GM12864 (cell line): Measurements from ENCODE around the gene HOXB9.

Experiments
- DNase-seq: peaks from one replicate; pipeline ENCODE4 v3.0.0-alpha.2; 2011; ENCODE audit warnings: low read depth
- H3K4me3 ChIP-seq: 2 replicates; pipeline ENCODE4 v1.5.1; 2011; ENCODE audit warnings: mild to moderate bottlenecking, low read depth, low read length, control low read depth
- TF ChIP-seq, protein P1 (sequence below): IDR thresholded peaks from 2 replicates; pipeline ENCODE4 v1.5.1; 2011; ENCODE audit warnings: low read depth, mild to moderate bottlenecking, moderate library complexity, low read length, control low read depth, inconsistent platforms; ENCODE audit errors: missing control alignments

HOXB9 gene

DNA sequence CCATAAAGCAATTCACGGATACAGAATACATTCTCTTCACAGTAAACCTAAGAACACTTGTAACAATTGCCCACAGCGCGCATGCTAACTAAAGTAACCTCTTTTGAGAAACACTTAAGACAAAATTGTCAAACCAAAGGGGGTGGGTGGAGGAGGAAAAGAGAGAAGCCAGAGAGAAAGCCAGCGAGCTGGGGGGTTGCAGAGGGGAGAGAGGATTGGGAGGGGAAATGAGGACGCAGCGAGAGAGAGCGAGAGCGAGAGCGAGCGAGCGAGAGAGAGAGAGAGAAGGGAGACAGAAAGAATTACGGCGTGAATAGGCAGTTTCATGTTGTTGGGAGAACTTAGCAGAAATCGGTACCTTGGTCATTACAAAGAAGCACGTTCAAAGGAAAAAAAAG, 13.7 kb downstream of the HOXB9 start:
- TF ChIP-seq, protein P1, sequence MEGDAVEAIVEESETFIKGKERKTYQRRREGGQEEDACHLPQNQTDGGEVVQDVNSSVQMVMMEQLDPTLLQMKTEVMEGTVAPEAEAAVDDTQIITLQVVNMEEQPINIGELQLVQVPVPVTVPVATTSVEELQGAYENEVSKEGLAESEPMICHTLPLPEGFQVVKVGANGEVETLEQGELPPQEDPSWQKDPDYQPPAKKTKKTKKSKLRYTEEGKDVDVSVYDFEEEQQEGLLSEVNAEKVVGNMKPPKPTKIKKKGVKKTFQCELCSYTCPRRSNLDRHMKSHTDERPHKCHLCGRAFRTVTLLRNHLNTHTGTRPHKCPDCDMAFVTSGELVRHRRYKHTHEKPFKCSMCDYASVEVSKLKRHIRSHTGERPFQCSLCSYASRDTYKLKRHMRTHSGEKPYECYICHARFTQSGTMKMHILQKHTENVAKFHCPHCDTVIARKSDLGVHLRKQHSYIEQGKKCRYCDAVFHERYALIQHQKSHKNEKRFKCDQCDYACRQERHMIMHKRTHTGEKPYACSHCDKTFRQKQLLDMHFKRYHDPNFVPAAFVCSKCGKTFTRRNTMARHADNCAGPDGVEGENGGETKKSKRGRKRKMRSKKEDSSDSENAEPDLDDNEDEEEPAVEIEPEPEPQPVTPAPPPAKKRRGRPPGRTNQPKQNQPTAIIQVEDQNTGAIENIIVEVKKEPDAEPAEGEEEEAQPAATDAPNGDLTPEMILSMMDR: no peak
- H3K4me3 ChIP-seq: peak overlapping the region; percentile 34
- no peak for DNase-seq

DNA sequence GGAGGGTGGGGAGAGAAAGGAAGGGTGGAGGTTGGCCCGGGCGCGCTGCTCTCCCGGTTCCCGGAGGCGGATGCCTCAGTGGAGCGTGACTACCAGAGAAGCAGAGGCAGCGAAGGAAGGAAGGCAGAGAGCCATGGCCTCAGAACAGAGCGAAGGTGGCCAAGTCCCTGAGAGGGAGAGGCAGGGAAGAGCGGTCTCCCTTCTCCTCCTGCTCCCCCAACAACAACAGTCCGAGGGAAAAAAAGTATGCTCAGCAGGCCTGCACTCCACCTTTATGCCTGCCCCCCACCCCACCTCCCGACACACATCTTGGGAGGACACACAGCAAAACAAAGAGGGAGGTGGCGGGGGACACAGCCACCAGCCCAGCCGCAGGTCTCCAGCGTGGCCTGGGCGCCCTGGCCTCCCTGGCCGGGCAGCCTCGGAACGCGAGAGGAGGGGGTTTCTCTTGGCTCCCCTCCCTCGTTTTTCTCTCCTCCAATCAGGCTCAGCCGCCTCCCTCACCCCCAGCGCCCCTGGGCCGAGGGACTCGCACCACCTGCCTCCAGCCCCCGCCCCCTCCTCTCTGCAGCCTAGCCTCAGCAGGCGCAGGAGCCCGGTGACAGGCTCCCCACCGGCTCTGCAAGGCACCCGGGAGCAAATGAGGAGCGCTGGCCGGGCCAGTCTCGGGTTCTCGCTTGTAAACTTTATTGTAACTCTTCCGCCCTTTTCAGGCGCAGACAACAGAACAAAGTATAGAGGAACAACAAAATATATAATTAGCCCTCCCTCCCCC, 14.3 kb downstream of the HOXB9 start:
- H3K4me3 ChIP-seq: peak overlapping the region; percentile 60
- no peak for DNase-seq
- TF ChIP-seq, protein P1: no peak

DNA sequence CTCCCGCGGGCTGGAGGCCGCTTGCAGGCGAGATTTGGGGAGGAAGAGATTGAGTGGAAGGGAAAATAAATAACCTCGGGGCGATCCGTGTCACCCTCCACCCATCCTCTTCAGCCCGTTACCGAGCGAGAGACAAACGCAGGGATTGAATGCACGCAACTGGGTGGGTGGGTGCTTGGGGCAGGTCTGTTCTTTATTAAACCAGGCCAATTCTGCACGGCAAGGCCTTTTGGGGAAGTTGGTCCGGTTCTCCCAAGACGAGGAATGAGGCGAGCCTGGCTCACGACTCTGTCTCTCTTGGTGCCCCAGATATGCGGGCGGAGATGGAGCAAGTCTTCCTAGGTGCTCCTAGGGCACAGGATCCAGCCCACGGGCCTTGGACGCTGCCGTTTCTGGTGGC, 14.9 kb downstream of the HOXB9 start:
- DNase-seq: no peak
- H3K4me3 ChIP-seq: peak overlapping the region; percentile 60
- TF ChIP-seq, protein P1: no peak

DNA sequence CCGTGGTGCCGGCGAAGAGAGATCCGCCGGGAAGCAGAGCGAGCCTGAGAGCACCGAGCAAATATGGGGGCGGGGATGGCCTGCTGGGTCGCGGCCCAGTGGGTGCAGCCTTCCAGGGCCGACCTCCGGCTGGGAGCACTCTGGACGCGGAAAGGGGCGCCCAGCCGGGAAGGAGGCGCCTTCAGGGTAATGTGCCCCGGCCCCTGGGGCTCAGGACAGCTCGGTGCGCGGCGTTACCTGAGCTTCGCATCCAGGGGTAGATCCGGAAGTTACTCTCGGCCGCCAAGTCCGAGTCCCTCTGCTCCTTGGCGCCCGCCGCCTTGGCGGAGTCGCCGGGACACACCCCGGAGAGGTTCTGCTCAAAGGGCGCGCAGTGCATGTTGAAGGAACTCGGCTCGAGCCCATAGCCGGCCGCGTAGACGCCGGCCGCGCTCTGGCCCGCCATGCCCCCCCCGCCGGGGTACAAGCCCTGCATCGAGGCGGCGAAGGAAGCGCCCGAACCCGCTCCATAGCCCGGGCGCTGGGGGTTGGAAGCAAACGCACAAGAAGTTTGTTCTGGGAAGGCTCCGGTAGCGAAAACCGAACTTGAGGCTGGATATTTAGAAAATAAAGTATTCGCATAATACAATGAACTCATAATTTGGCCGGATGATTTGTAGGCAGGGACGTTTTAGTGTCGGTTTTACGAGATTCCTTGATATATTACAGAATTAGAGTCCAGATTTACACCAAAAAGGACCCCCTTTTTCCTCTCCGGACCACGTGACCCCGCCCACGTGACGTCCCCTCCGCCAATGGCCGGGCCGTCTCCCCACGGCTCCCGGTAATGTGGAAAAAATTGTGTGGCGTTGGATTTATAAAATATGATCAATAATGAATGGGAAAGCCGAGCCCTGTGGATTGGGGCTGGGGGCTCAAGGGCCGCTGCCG, 15.6 kb downstream of the HOXB9 start, which contains the start of gene HOXB7:
Gene HOXB7, minus strand, starts transcription at position 736 of the 930 bp plus-strand sequence. Its CDS starts 99 bp downstream, at position 637.
- DNase-seq: no peak
- TF ChIP-seq, protein P1: no peak

DNA sequence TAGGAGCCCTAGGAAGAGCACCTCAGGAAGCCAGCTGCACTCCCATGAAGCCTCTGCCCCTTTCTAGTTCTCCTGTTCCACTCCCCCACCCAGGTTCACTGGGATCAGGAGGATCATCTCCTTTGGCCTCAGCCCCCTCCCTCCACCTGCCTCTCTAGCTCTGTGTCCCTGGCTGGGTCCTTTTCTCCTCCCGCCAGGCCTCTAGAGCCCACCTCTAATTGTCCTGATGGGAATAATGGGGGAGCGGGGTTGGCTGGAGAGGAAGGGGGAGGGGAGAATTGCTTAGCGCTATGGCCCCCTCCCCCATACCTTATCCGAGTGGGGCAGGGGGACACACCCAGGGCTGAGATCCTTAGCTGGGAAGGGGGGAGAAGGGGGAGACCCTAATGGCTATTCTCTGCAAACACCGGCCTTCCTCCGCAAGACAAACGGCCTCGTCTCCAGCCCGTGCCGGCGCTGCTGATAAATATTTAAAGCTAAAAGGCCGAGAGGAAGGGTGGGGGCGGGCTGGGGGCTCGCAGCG, 16.3 kb downstream of the HOXB9 start:
- TF ChIP-seq, protein P1: no peak

More for the DNA sequence above, 15.6 kb downstream of the HOXB9 start, which contains the start of gene HOXB7:
- peak within 1 kb of the TSS; percentile 60 for H3K4me3 ChIP-seq

DNA sequence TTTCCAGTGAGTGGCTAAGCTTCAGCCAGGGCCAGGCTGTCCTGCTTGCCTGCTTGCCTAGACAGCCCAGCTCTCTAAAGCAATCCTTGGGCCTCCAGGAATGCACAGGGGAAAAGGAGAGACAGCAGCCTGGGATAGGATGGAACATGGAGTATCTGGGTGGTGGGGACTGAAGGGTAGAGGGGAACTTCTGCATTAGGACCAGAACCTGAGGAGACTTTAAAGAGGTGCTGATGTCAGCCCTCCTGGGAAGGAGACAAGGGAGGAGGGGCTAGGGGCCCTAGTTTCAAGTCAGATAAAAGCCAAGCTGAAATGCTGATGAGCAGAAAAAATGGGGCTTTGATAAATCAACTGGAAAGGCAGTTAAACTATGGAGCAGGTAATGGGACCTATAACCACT, 17.1 kb downstream of the HOXB9 start:
- TF ChIP-seq, protein P1: no peak
- no peak for DNase-seq

More for the DNA sequence above, 16.3 kb downstream of the HOXB9 start:
- DNase-seq: no peak
- peak overlapping the region; percentile 60 for H3K4me3 ChIP-seq

More for the DNA sequence above, 17.1 kb downstream of the HOXB9 start:
- no peak overlapping the region for H3K4me3 ChIP-seq
